BJ (cell line): ENCODE results near the gene CDK8. TPM values are rescaled to one million over a fixed set of nuclear protein-coding genes. Genes with fewer than 3 reads are reported as not detected.

Experiments used
- CTCF ChIA-PET: fragments of 350-600 bp; formaldehyde crosslinking; extraction: SDS; loops from one replicate; lab custom pipeline; 2021; ENCODE audit warnings: antibody characterized with exemption, inconsistent platforms; lab: Yijun Ruan, JAX
- POLR2A ChIA-PET: fragments of 300-600 bp; sonication (Branson Sonifier 250); formaldehyde crosslinking; extraction: SDS; loops from one replicate; lab custom pipeline; 2021; ENCODE audit warnings: antibody characterized with exemption; lab: Charles Lee
- DNase-seq: peaks from one replicate; pipeline ENCODE4 v3.0.0-alpha.2; 2011; ENCODE audit warnings: low read depth
- H3K27me3 ChIP-seq: 2 replicates; pipeline ENCODE4 v1.6.0; 2011; ENCODE audit warnings: low read length; ENCODE audit not compliant: control insufficient read depth, insufficient read depth
- H3K36me3 ChIP-seq: 2 replicates; pipeline ENCODE4 v1.5.1; 2011; ENCODE audit warnings: low read length; ENCODE audit not compliant: control insufficient read depth, insufficient read depth
- H3K4me3 ChIP-seq: 2 replicates; pipeline ENCODE4 v1.5.1; 2011; ENCODE audit warnings: low read depth, mild to moderate bottlenecking, control low read depth, low read length
- polyA plus RNA-seq: library from polyadenylated mRNA; depleted of rRNA; stranded (reverse); fragments of >200 nt; gene quantifications from 2 replicates; pipeline ENCODE4 v1.2.3, GENCODE V29; 2011
- TF ChIP-seq, protein P1 (sequence below): IDR thresholded peaks from 2 replicates; pipeline ENCODE4 v1.5.1; 2011; ENCODE audit warnings: low read depth, mild to moderate bottlenecking, control low read depth, inconsistent platforms, low read length, moderate library complexity; ENCODE audit not compliant: insufficient read depth

CDK8 gene
- polyA plus RNA-seq, 1 experiment, result 13.7 TPM

DNA sequence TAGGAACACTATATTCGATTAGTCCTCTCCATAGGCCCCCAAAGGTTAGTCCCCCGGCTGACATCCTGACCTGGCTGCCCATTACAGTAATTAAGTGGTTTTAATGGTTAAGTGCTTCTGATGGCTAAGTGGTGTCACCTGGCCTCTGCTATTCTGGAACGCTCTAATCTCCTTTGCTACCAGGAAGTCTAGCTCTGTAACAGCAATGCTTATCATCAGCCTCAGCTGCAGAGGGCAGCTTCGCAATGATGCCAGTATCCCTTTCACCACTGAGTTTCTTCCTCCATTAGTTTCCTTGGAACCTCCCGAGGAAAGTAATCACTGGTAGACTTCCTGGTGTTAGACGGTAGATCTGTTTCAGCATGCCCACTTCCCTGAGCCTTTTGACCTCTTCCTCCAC, 23.2 kb upstream of the CDK8 start:
- Histone ChIP-seq H3K27me3 (no peaks in the 10 kb centered on the region), H3K36me3 (no peaks in the 10 kb centered on the region), H3K4me3 (no peak overlapping the region)
- TF ChIP-seq, protein P1, sequence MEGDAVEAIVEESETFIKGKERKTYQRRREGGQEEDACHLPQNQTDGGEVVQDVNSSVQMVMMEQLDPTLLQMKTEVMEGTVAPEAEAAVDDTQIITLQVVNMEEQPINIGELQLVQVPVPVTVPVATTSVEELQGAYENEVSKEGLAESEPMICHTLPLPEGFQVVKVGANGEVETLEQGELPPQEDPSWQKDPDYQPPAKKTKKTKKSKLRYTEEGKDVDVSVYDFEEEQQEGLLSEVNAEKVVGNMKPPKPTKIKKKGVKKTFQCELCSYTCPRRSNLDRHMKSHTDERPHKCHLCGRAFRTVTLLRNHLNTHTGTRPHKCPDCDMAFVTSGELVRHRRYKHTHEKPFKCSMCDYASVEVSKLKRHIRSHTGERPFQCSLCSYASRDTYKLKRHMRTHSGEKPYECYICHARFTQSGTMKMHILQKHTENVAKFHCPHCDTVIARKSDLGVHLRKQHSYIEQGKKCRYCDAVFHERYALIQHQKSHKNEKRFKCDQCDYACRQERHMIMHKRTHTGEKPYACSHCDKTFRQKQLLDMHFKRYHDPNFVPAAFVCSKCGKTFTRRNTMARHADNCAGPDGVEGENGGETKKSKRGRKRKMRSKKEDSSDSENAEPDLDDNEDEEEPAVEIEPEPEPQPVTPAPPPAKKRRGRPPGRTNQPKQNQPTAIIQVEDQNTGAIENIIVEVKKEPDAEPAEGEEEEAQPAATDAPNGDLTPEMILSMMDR, result no peak
- no peak for DNase-seq
- CTCF ChIA-PET, result no interaction called here
- POLR2A ChIA-PET, result no interaction called here

DNA sequence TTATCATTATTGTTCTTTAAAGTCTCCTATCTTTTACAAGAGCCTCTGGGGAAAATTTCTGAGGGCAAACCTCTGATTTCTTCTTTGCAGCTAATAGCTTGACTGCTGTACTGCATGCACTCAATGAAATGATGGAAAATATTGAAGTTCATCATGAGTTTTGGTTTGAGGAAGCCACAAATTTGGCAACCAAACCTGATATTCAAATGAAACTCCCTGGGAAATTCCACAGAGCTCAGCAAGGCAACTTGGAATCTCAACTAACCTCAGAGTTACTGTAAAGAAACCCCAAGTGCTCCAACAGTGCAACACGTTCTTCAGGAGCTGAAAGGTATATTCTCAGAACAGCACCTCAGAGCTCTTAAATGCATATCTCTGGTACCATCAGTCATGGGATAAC, 17.6 kb upstream of the CDK8 start:
- TF ChIP-seq, protein P1, result no peak
- no peaks in the 10 kb centered on the region for H3K27me3 ChIP-seq
- no peaks in the 10 kb centered on the region for H3K36me3 ChIP-seq
- H3K4me3 ChIP-seq, result no peak overlapping the region
- CTCF ChIA-PET, result no interaction called here
- POLR2A ChIA-PET, result no interaction called here
- no peak for DNase-seq

DNA sequence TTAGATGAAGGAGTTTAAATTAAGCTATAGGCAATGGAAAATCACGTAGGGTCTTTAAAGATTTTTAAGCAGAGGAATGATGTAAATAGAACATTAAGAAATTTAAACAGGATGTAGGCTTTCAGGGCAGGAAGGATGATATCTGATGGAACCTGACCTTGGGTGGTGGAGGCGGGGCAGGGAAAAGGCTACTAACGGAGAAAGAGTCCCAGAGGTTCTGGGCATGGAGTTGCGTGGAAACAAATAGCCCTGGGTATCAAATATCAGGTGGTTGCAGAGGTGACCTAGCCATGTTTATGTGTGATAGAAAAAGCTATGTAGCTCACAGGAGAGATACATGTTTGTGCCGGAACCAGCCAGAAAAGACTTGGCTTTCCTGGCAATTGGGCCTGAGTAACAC, 7.8 kb upstream of the CDK8 start:
- no peak overlapping the region for H3K4me3 ChIP-seq
- no peaks in the 10 kb centered on the region for H3K36me3 ChIP-seq
- CTCF ChIA-PET, result no interaction called here
- DNase-seq, result no peak
- peaks cover 1% of the 10 kb centered on the region; the same call in 1 of the 2 replicates for H3K27me3 ChIP-seq
- TF ChIP-seq, protein P1, result no peak
- POLR2A ChIA-PET, result no interaction called here

DNA sequence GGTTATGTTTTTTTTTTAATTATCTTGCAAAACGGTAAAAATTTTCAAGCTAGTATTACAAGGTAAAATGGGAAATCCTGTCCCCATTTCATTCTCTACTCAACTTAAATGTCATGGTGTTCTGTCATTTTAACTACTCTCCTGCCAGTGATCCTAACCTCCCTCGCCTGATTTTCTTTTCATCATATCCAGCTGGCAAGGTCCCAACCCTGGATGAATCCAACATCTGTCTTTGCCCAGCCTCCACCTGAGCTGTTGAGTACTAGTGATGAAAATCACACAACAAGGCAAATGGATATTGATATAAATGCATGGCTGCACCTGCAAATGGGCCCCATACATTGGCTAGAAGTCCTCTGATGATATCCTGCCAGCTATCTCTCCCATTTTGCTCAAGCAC, 6.9 kb upstream of the CDK8 start:
- ChIA-PET CTCF (no interaction called here), POLR2A (no interaction called here)
- no peak overlapping the region for H3K4me3 ChIP-seq
- H3K36me3 ChIP-seq, result no peaks in the 10 kb centered on the region
- TF ChIP-seq, protein P1, result no peak
- DNase-seq, result no peak
- peaks cover 1% of the 10 kb centered on the region; the same call in 1 of the 2 replicates for H3K27me3 ChIP-seq

DNA sequence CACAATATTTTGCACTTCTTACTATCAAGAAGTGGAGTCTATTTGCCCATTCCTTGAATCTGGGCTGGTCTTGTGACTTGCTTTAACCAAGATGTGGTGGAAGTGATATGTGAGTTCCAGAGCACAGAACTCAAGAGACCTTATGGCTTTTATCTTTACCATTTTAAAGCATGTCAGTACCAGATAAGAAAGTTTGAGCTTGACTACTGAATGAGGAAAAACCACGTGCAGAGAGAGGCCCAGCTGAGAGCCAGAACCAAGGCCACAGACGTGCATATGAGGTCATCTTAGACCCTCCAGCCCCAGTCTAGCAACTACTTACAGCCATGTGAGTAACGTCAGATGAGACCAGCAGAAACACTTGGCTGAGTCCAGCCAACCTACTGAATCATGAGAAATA, 6.3 kb upstream of the CDK8 start:
- no peaks in the 10 kb centered on the region for H3K36me3 ChIP-seq
- POLR2A ChIA-PET, result no interaction called here
- DNase-seq, result no peak
- CTCF ChIA-PET, result no interaction called here
- no peak overlapping the region for H3K4me3 ChIP-seq
- H3K27me3 ChIP-seq, result peaks cover 3% of the 10 kb centered on the region
- TF ChIP-seq, protein P1, result no peak
